ENCODE results near the gene XPO5. TPM values are rescaled to one million over a fixed set of nuclear protein-coding genes. Genes with fewer than 3 reads are reported as not detected.

The XPO5 gene
- total RNA-seq, 1 experiment from 2014 or later = 114 TPM

DNA sequence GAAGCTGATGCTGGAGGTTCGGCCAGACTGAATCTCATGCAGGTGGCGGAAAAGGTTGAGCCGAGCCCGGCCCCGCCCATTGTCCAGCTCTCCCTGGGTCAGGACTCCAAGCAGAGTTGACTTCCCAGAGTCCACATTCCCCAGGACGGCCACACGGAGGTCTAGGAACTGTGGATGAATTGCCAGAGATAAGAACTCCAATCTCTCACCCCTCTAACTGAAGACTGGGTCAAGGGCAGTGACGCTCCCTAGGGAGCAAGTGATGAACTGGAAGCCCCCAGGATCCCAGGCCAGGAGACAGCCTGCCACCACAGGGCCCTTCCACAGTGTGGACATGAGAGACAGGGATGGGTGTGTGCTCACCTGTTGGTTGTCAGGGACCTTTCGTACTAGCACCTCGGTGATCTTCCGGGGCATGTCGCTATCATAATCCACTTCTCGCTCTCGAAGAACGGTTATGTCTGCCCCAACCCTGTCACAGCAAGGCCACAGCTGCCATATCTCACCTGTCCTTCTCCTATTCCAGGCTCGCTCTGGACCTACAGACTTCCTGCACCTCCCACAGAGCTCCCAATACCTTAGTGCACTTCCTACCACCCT, 49.7 kb upstream of the XPO5 start:
- Mint-ChIP-seq H3K4me1 (peaks cover 16 to 17% of the 10 kb centered on the region in 2 experiments), H3K27me3 (ENCODE audit: low read depth) (no peaks in the 10 kb centered on the region), H3K27ac (no peak overlapping the region), H3K4me3 (no peak overlapping the region; a peak in 1 of 5 replicates), H3K9me3 (no peaks in the 10 kb centered on the region), H3K36me3 (ENCODE audit: insufficient read depth in 1 of 3, low read depth in 3 of 3) (peaks cover 51 to 76% (median 73%) of the 10 kb centered on the region in 3 experiments; a peak in 6 of 7 replicates)
- Histone ChIP-seq H2BK15ac (ENCODE audit: low read depth, low read length) (no peak overlapping the region), H2BK12ac (ENCODE audit: insufficient read length, low read depth, low read length) (no peak overlapping the region), H3K27ac (ENCODE audit: insufficient read length, low read depth, low read length) (no peak overlapping the region), H3K9ac (ENCODE audit: extremely low read depth, insufficient read length, low read length) (no peak overlapping the region), H3K23ac (ENCODE audit: insufficient read length, low read depth, low read length) (no peak overlapping the region), H3K9me3 (ENCODE audit: control insufficient read depth, low read depth, low read length) (no peaks in the 10 kb centered on the region), H3K4me1 (ENCODE audit: insufficient read depth, low read length) (no peaks in the 10 kb centered on the region), H3K18ac (ENCODE audit: insufficient read length, low read depth, low read length) (no peak overlapping the region), H4K91ac (ENCODE audit: insufficient read length, low read depth, low read length) (no peak overlapping the region), H3K4me2 (ENCODE audit: insufficient read depth, insufficient read length, low read length) (no peak overlapping the region), H2AFZ (ENCODE audit: low read length) (no peak overlapping the region), H3K56ac (ENCODE audit: insufficient read length, low read depth, low read length) (no peak overlapping the region), H2BK5ac (ENCODE audit: insufficient read length, low read length) (no peak overlapping the region), H3K23me2 (ENCODE audit: insufficient read length, low read depth, low read length, poor library complexity, severe bottlenecking) (peaks cover 8% of the 10 kb centered on the region), H4K8ac (replicated peaks; ENCODE audit: insufficient read length, low read depth, low read length) (no peak overlapping the region), H2AK5ac (ENCODE audit: insufficient read length, low read length) (no peak overlapping the region), H4K5ac (ENCODE audit: insufficient read length, low read depth, low read length) (no peak overlapping the region), H3K14ac (ENCODE audit: insufficient read depth, low read length) (no peak overlapping the region), H2BK20ac (ENCODE audit: low read depth, low read length, poor library complexity, severe bottlenecking) (no peak overlapping the region), H2BK120ac (ENCODE audit: low read depth, low read length, poor library complexity, severe bottlenecking) (no peak overlapping the region), H3K79me1 (ENCODE audit: insufficient read depth, low read depth, low read length, poor library complexity, severe bottlenecking) (peaks cover 6% of the 10 kb centered on the region), H3T11ph (ENCODE audit: low read length) (no peak overlapping the region), H3K79me2 (ENCODE audit: insufficient read depth, low read length) (no peaks in the 10 kb centered on the region), H4K20me1 (ENCODE audit: control insufficient read depth, insufficient read depth, insufficient read length) (no peaks in the 10 kb centered on the region), H3K27me3 (ENCODE audit: insufficient read depth, low read length) (no peaks in the 10 kb centered on the region), H3K4ac (ENCODE audit: low read depth, low read length) (no peak overlapping the region)
- TF ChIP-seq, protein P1, sequence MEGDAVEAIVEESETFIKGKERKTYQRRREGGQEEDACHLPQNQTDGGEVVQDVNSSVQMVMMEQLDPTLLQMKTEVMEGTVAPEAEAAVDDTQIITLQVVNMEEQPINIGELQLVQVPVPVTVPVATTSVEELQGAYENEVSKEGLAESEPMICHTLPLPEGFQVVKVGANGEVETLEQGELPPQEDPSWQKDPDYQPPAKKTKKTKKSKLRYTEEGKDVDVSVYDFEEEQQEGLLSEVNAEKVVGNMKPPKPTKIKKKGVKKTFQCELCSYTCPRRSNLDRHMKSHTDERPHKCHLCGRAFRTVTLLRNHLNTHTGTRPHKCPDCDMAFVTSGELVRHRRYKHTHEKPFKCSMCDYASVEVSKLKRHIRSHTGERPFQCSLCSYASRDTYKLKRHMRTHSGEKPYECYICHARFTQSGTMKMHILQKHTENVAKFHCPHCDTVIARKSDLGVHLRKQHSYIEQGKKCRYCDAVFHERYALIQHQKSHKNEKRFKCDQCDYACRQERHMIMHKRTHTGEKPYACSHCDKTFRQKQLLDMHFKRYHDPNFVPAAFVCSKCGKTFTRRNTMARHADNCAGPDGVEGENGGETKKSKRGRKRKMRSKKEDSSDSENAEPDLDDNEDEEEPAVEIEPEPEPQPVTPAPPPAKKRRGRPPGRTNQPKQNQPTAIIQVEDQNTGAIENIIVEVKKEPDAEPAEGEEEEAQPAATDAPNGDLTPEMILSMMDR (conservative IDR thresholded peaks at IDR 0.05) = no peak
- no CpG with 5 or more reads among the region's 16 CpGs for WGBS (ENCODE audit: extremely low coverage, insufficient read length, low lambda C conversion rate)
- DNase-seq = no peak
